Ramos (cell line): ENCODE measurements around the gene AIP.

Experiments
- in situ Hi-C: fragments of 300-500 bp; cut with MboI; formaldehyde crosslinking; loops from one replicate; pipeline ENCODE4 v1.14.3; 2022; ENCODE audit warnings: low sequenced_read_pairs; ENCODE audit not compliant: unreplicated experiment

Gene AIP

DNA sequence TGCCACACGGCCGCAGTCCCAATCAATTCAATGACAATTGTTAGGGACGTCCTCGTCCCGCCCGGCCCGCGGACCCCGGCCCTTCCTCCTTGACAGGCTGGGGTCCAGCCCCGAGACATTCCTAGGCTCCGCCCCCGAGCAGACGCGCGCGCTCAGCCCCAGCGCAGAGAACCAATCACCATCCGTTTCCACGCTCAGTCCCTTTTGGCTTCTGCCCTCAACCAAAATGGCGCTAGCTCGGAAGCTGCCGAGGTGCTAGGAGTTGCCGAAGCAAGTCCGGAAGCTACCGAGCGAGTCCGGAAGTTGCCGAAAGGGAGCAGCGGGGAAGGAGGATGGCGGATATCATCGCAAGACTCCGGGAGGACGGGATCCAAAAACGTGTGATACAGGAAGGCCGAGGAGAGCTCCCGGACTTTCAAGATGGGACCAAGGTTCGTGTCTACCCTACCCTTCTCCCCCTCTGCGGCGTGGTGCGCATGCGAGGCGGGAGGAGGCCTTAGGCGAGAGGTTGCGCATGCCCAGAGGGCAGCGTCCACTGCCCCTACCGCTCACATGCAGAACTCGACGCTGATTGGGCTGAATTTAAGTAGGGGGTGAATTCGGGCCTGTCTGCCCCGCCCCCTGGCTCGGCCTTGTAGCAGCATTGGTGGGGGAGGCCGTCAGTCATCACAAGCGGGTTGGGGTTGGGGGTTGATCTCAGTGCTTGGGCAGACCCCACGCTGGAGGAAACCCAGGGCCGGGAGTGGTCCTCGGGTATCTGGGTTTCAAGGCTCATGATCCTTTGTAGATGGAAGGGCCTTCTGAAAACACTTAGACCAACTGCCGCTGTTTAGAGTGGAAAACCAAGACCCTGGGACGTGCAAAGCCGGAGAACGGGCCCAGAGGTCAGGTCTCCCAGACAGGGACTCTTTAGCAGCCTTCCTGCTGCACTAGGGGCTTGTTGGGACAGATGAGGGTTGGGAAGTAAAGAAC, at the start of gene AIP:
Gene AIP (plus strand): TSS at position 200 of the 972 bp plus-strand sequence. CDS start 133 bp downstream, at position 333.
- in situ Hi-C loops = loop anchor here (10.0 kb wide), 1 partner anchor 198 kb away; the partner anchor contains the start of gene ANKRD13D

DNA sequence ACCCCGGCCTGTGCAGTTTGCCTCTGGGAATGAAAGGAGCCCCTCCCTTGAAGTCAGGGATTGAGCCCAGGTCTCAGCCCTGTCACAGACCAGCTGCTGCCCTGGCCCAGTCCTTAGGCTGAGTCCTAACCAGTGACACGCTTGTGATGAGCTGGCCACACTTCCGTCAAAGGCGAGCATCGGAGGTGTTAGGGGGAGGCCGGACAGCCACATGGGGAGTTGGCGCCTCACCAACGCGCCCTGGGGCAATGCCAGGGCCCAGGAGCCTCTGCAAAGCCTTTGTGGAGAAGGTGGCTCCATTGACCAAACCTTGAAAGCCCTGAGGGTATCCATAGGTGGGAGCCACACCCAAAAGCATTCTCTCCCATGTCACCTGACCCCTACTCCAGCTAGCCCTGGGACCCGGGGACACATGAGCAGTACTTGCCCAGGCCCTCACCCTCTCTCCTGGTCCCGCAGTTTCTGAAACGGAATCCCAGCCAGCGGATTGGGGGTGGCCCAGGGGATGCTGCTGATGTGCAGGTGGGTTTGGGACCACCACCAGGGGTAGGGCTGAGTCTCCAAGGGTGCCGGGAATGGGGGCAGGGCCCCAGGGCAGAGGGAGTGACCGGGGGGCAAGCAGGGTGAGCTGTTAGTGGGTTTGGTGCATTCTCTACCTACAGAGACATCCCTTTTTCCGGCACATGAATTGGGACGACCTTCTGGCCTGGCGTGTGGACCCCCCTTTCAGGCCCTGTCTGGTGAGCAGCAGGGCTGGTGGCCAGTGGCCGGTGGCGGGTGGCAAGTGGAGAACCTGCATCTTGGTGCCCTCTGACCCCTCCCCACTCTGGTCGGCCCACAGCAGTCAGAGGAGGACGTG, 49.1 kb upstream of the AIP start:
- in situ Hi-C loops = no loop called here

DNA sequence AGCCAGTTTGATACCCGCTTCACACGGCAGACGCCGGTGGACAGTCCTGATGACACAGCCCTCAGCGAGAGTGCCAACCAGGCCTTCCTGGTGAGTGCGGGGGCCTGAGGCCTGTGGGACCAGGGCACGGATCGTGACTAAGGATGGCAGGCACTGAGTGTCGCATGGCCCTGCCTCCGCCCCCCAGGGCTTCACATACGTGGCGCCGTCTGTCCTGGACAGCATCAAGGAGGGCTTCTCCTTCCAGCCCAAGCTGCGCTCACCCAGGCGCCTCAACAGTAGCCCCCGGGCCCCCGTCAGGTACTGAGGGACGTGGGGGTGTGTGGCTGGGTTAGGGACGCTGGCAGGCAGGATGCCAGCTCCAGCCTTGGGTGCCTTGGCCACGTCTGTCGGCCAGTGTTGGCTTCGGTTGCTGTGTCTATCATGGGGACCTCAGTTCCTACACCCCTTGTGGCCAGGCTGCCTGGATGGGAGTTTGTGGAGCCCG, 48.4 kb upstream of the AIP start:
- in situ Hi-C loops = no loop called here

DNA sequence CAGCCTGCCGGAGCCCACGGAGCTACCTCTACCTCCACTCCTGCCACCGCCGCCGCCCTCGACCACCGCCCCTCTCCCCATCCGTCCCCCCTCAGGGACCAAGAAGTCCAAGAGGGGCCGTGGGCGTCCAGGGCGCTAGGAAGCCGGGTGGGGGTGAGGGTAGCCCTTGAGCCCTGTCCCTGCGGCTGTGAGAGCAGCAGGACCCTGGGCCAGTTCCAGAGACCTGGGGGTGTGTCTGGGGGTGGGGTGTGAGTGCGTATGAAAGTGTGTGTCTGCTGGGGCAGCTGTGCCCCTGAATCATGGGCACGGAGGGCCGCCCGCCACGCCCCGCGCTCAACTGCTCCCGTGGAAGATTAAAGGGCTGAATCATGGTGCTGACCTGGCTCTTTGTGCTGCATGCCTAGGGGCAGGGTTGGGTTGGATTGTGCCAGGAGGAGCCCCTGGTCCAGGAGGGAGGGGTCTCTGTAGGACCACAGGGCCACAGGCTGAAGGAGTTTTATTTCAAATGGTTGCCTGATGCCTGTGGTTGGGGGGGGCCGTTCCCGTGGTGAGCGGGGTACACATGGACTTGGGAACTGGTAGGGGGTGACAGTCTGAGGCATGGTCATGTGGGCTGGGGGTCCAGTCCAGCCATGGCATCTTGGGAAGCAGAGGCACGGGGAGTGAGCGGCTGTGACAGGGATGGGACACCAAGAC, 47.6 kb upstream of the AIP start:
- in situ Hi-C loops = no loop called here

DNA sequence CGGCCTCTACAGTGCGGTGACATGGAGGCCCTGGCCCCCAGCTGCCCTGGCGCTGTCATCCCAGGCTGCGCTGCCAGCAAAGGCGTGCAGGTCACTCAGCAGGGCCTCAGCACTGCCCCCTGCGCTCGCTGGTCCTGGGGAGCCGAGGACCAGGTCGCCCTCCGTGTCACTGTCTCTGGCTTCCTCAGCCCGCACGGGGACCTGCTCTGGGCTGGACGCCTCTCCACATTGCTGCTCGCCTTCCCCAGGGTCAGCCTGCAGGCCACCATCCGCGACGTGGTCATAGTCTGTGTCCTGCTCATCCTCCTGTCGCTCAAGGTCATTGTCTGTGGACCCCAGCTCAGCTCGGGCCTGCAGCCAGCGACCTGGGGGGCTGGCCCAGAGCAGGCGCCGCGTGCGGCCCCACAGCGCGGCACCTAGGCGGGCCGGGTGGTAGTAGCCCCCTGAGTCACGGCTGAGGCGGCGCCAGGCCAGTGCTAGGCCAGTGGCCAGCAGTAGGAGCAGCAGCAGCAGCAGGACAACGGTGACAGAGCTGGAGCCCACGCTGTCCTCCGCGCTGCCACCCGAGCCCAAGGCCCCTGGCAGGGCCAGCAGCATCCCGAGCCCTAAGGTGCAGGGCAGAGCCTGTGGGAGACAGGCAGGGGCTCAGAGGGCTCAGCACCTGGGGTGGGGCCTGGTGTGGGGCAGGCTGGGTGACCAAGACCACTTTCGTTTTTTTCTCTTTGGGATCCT, 46.9 kb upstream of the AIP start:
- in situ Hi-C loops = no loop called here

DNA sequence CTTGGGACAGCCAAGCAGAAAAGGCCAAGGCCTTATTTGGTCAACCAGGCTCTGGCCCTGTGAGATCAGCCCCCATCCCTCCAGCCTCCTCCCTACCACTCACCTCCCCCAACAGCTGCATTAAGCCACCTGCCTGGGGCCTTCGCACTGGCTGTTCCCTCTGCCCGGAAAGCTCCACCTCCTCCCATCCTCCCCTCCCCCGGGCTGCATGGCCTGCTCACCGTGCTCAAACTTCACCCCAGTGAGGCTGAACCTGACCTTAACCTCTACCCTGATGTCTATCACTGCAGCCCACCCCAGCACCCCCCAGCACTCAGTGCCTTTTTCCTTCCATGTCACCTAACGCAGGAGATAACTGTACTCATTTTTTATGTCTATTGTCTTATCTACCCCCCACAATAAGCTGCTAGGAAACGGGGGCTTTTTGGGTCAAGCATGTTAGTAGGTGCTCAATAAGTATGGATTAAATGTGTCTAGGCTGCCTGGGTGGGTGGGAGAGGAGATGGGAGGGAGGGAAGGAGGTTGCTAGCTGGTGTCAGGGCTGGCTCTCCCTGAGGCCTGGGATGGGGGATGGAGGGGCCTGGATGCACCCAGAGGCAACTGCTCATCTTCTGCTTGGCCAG, 46.3 kb upstream of the AIP start:
- in situ Hi-C loops = no loop called here

DNA sequence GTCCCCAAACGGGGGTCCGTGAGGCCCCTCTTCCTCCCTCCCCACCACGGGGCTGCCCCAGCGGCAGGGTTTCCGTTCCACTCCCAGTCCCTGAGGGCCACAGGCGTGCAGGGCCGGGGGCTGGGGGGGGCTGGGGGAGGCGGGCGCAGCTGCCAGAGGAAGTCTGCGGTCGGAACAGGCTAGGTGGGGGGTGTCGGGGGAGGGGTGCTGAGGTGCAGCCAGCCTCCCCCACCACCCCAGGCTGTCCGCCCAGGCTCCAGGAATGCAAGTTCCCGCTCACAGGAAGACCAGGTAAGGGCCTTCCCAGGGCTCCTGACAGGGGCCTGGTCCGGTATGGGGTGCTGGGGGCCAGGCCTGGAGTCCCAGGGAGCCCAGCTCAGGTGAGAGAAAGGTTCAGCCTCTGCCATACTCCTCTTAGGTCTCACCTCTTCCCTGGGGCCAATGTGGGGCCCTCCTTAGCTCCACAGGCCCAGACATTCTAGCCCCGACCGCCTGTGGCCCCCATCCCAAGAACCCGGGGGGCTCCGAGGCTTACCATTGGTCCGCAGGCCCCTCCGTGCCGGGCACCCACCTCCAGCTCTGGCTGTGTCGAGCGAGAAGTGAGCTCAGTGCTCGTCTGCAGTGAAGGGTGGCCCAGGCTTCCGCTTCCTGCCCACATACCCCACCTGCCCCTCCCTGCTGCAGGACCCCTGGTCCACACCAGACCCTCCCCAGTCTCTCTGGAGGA, 45.6 kb upstream of the AIP start, which contains the start of gene PTPRCAP:
Gene PTPRCAP (minus strand): TSS at position 601 of the 727 bp plus-strand sequence. CDS start 63 bp downstream, at position 538.
- in situ Hi-C loops = no loop called here

DNA sequence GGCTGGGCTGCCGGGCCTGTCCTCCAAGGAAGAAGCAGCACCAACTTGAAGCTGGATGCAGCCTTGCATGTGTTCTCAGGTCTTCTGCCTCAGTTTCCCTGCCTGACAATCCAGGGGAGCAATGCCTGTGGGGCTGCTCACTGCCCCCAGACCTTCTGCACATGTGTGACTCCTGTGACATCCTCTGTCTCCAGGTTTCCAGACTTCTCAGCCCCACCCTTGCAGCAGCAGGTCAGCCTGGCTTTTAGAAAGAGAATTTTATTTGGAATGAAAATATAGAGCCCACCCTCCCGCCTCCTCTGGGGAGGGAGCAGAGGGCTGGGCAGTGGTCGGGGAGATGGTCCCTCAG, 45.0 kb upstream of the AIP start:
- in situ Hi-C loops = no loop called here

DNA sequence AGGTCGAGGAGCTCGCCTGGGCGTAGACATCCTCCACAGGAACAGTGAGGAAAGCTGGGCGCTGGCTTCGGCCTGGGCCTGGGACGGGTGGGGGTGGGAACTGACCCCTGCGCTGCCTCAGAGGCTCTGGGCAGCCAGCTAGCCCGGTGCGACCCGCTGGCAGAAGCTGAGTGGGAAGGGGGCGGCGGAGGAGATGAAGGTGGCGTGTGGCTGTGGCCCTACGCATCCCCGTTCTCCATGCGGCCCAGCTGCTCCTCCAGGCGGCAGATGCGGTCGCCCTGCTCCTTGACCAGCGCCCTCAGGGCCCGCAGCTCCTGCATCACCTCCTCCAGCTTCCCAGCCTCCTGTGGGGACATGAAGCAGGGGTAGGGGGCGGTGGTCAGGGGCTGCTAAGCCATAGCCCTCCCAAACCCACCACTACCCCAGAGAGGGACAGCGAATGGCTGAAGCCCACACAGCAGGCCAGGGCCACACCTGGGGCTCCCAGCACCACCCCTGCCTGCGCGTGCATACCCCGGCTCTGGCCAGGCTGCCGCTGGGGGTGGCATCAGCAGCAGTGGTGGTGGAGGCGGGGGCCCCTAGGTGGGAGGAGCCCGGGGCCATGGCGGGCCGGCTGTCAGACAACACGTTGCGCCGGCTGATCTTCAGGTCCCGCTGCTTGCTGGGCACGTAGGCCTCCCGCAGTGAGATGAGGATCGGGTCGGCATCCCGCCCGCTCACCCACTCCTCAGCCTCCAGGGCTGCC, 44.5 kb upstream of the AIP start:
- in situ Hi-C loops = no loop called here

DNA sequence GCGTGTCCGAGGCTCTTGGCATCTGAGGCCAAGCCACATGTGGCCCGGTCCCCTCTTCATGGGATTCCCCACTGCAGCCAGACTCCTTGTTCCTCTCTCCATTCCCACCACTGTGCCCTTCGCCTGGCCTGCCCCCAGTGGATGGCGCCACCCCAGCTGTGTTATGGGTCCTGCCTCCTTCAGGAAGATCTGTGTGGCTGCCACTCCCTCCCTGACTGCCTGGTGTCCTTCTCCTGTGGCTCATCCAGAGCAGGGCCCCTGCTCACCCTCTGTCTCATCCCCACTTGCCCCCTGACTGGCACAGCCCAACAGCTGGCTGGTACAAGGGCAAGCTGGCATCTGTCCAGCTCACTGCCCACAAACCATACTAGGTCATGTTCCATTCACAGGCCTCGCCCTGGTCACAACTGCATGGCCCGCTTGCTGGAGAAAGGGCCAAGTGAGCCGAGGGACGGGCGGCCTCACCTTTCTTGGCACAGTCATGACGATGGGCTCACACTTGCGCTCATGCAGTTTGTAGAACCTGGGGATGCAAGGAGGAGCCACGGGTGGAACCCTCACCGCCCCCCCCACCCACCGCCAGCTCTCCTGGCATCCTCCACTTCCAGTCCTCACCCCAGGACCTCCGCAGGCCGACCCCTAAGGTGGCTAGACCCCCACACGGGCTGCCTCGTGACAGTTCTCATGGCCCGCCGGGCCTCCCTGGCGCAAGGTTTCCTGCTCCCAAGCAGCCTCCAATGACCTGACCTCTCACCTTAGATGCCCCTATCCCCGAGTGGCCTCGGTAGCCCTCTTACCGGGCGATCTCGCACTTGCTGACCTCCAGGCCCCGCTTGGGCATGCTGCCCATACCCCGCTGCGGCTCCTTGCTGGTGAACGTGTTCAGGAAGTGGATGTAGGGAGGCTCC, 43.3 kb upstream of the AIP start:
- in situ Hi-C loops = no loop called here

DNA sequence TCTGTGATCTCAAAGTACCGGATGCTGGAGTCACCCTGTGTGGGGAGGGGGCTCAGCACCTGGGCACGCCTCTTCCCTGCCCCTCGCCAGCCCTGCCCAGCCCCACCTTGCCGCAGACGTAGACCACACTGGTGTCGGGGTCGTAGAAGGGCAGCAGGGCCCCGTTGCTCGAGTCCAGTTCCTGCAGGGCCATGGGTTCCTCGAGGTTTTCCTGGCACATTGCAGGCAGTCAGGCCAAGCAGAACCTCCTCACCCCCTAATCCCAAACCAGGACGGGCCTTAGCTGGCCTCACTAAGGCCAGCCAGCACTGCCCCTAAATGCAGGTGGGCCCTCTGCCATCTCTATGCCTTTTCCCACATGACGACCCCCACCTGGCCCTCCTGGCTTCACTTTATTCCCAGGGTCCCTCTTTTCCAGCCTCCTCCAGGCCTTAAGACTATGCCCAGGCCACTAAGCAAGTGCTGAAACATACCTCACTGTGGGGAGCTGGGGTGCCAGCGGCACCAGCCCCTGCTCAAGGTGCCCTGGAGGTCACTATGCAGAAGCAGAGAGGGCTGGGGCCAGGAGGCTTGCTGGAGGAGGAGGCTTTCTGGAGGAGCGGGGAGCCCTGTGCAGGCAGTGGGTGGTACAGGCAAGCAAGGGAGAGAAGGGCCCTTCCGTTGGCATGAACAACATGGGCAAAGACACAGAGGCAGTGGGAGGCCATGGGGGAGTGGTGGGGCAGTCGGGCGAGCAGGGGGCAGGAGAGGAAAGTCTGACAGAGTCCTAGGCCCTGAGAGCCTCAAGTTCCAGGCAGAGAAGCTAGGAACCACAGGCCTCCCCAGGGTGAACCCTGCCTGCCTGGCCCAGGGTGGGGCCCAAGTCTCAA, 42.4 kb upstream of the AIP start:
- in situ Hi-C loops = no loop called here

DNA sequence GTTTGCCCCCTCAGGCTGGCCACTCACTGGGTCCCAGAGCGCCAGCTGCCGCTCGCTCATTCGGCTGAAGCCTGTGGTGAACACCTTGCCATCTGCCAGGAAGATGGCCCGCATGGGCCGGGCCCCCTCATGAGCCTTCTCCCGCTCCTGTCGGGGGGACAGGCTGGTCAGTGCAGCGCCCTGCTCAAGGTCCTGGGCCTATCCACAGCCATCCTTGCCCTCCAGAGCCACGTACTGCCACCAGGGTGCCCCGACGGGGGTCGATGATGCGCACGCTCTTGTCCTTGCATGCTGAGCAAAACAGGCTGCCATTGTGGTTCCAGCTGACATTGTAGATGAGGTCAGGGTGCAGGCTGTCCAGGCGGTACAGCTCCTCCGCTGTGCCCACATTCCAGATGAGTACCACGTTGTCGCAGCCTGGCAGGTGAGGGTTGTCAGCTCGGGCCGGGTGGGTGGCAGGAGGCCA, 41.7 kb upstream of the AIP start:
- in situ Hi-C loops = no loop called here

DNA sequence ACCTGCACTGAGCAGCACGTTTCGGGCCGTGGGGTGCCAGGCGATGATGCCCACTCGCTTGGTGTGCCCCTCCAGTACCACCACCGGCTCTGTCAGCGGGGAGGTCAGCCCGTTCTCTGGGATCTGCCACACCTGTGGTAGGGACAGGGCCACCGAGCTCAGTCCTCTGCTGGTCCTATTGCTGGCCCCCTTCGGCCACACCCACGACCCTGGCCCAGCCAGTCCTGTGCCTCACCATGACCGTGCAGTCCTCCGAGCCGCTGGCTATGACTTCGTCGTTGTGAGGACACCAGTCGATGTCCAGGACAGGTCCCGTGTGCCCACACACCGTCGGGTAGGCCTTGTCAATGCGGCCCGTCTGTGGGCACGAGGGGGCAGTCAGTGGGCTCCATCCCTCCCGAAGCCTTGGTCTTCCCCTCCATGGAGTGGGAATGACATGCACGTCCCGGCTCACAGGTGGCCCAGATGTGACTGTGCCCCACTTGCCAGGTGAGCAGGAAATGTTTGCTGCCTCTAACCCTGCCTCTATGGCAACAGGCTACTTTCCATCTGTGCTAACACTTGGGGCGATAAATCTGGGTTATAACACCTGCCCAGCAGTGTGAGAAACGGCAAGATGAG, 41.0 kb upstream of the AIP start:
- in situ Hi-C loops = no loop called here

DNA sequence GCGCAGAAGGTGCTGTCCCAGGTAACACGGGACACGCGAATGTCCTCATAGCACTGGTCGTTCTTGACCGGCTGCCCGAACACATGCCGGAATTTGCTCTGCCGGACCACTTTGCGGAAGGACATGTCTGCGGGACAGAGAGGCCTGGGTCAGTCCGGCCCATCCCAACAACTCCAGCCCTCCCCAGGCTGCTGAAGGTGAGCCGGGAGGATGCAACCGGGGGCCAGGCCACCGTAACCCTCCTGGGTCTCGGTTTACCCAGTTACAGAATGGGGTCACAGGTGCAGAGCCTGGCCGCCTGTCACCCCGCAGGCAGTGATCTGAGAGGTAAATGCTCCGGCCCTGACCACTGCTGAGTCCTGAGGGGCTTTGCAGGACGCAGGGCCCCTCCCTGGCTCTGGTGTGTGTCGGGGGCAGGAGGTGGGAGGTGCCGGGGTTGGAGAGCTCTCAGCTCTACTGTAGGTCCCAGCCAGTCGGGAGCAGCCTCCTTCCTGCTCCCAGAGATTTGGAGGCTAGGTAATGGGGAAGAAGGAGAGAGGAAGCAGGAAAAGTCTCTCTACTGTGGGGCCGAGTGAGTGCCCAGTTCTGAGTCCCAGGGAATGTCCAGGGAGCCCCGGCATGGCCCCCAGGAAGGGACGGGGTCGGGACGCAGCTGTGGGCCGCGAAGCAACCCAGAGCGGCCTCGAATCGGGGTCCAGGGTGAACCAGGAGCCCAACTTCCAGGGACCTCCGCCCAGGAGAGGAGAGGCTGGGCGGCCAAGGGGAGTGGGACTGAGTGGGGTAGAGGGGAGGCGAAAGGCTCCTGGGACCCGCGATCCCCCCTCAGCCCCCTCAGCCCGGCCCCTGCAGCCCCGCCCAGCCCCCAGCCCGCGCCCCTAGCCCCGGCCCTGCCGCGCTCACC, 40.1 kb upstream of the AIP start:
- in situ Hi-C loops = no loop called here
